Fibroblast of the conjunctiva (primary cell): ENCODE data around the gene NAXD.
"Not testable (repeated sequence)": the region's sequence is repeated elsewhere in the genome, so short reads cannot be mapped to it uniquely, and the experiment has no call there.

Experiments used
- DNase-seq: peaks from one replicate; pipeline ENCODE4 v3.0.0-alpha.2; 2010; ENCODE audit warnings: low read depth

NAXD gene

GRCh38 chr13:110628952-110629701 is 13.8 kb downstream of the NAXD start:
- DNase-seq, result no peak

- no peak for DNase-seq
Measured at GRCh38 chr13:110629735-110630134, 14.4 kb downstream of the NAXD start.

GRCh38 chr13:110630566-110631119 is 15.3 kb downstream of the NAXD start:
- no peak for DNase-seq

DNA sequence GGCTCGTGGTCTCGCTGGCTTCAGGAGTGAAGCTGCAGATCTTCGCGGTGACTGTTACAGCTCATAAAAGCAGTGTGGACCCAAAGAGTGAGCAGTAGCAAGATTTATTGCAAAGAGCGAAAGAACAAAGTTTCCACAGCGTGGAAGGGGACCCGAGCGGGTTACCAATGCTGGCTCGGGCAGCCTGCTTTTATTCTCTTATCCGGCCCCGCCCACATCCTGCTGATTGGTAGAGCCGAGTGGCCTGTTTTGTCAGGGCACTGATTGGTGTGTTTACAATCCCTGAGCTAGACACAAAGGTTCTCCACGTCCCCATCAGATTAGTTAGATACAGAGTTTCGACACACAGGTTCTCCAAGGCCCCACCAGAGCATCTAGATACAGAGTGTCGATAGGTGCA is 16.9 kb downstream of the NAXD start:
- not testable (repeated sequence) for DNase-seq

- no peak for DNase-seq
Measured at GRCh38 chr13:110633776-110634175, 18.4 kb downstream of the NAXD start.

GRCh38 chr13:110634558-110634957 is 19.2 kb downstream of the NAXD start:
- peak; percentile 26 for DNase-seq

GRCh38 chr13:110635405-110636002 is 20.2 kb downstream of the NAXD start:
- no peak for DNase-seq

DNA sequence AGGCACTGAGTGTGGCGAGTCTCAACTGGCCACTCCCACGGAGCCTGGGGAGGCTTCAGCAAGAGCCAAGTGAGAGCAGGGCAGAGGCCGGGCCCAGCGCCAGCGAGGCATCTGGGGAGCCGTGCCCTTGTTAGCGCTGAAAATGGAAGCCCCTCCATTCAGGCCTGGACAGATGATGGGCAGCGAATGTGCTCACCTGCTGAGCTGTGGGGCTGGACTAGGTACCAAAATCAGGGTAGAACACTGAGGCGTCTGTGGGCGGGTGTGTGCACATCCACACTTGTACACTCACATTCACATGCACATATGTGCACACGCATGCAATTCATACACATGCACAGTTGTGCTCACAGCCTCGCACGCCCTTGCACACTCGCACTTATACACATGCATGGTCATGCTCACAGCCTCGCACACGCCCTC is 20.7 kb downstream of the NAXD start:
- DNase-seq, result no peak

- no peak for DNase-seq
Measured at GRCh38 chr13:110636701-110637201, 21.4 kb downstream of the NAXD start.

DNA sequence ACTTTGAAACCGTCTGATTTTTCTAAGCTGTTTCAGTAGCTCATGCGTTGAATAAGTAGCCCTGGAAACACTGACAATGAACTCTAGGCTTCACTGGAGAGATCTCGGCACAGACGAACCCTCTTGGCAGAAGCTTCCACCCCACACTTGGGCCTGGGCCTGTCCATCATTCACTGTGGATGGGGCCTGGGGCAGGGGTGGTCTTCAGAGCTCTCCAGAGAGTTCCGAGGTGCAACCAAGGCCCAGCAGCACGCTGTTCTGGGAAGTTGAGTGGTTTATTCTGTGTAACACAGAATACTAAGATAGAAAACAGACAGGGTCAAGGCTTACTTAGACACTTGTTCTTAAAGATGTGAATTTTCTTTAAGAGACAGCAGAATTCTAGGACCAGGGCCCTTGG is 21.9 kb downstream of the NAXD start:
- DNase-seq, result no peak

DNA sequence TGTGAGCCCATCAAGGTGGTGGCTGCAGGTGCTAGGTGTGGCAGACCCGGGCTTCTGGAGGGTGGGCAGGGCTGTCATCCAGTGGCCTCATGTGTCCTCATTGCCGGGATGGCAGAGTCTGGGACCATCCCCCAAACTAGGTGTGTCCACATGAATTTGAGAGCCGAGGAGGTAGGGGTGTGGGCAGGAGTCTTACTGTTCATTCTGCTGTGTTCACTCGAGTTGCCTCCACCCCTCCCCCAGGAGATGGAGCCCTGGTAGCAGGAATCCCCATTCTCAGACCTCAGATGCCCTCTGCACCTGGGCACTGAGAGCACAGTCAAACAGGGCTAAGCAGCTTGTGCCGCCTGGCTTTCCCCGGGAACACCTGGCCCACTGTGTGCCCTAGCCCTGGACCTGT is 22.4 kb downstream of the NAXD start:
- no peak for DNase-seq

DNA sequence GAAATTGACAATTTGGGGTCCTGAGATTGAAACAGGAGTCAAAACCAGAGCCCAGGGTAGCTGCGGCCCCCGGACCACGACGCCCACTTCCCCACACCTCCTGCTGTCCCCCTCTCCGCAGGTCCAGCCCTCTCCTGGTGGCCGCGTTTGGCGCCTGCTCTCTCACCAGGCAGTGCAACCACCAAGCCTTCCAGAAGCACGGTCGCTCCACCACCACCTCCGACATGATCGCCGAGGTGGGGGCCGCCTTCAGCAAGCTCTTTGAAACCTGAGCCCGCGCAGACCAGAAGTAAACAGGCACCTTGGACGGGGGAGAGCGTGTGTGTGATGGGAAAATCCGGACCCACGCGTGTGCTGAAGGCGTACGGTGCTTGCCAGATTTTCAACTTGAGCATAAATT is 22.9 kb downstream of the NAXD start:
- no peak for DNase-seq

GRCh38 chr13:110638814-110639806 is 23.8 kb downstream of the NAXD start:
- no peak for DNase-seq

- DNase-seq, result no peak
Measured at GRCh38 chr13:110639935-110640334, 24.6 kb downstream of the NAXD start.

DNA sequence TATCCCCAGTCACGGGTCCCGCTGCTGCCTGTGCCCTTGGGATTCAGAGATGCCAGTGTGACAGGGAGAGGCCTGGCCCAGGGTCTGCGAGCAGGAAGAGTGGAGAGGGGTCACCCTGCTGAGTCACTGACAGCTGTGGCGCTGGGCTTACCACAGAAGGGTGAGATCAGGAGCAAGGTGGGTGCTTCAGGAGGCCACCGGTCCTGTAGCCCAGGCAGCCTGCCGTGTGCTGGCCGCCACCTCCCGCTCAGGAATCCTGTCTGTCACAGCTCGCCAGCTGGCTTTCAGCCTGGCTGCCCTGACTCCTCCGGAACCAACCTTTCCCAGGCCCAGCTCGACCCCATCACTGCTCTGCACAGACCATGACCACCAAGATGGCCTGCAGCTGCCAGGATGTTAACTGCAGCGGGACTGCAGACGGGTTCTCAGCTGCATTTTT is 25.3 kb downstream of the NAXD start:
- DNase-seq, result no peak

- no peak for DNase-seq
Measured at GRCh38 chr13:110641055-110642015, 26.0 kb downstream of the NAXD start.

DNA sequence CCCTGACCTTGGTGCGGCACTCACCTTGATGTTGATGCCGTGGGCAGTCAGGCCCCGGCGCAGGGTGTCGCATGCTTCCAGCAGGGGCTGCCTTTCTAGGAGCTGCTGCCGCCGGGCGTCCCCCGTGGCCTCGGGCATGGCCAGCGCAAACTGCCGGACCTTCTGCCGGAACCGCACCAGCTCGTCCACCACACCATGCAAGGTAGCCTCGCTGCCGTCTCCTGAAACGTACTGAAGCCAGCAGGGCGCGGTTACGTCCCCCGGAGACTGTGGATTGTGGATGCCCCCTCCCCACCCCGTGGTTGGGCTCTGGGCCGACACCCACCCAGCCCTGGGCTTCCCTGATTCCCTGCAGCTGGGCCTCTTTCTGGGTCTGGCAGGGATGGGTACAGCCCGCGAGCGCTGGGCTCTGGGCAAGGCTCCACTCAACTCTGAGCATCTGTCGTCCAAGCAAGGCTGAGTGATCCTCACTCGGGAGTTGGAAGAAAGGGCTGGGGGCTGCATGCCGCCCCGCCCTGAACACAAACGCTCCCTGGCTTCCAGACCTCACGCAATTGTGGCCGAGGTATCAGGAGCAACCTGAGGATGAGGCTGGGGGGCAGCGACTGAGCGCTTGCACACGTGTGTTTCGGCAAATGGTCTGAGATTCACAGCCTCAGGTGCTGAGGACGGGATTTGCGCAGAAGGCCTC is 27.1 kb downstream of the NAXD start:
- DNase-seq, result no peak

GRCh38 chr13:110643324-110643723 is 28.0 kb downstream of the NAXD start:
- DNase-seq, result no peak

DNA sequence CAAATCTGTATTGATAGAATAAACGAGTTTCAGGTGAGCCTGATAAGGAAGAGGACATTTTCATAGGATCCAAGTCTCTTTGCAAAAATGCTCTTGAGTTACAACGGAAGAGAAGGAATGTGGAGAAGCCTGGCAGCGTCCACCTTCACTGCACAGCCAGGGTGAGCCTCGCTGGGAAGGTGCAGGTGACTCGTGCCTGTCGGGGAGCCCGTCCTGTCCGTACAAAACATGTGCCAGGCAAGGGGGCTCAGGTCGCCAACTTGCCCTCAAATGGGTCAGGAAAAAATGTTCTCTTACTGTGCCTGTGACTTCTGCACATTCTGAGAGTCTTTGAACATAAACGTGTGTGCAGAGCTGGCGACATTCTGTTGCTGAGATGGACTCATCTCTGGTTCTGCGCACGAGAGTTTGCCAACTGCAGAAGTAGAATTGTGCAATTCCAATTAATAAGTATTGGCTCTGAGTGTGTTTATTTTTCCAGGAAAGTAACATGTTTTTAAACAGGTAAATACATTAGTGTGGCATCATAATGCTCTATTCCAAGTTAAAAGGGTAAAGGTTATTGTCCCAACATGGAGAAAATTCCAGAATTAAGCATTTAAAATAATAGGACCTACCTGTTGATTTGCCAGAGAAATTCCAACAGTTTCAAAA is 28.6 kb downstream of the NAXD start:
- no peak for DNase-seq
